Breast epithelium (tissue), 3 donors: ENCODE results near the gene CTTN.

Source experiments
- POLR2A ChIP-seq: fragments of 450-650 bp; IDR thresholded peaks from one replicate; pipeline ENCODE4 v1.6.1; 2016; ENCODE audit warnings: antibody characterized with exemption, mild to moderate bottlenecking, moderate library complexity
- POLR2AphosphoS5 ChIP-seq, 3 donors: sonication (generic); formaldehyde crosslinking; IDR thresholded peaks; one replicate each; pipeline ENCODE4 v1.6.1; 2017; ENCODE audit warnings: antibody characterized with exemption in 3 of 3
- TF ChIP-seq, protein P1 (sequence below), 3 donors: fragments of 450-650 bp; IDR thresholded peaks; one replicate each; pipeline ENCODE4 v1.5.1; 2016 to 2017; ENCODE audit warnings: antibody characterized with exemption in 3 of 3, mild to moderate bottlenecking in 3 of 3, moderate library complexity in 3 of 3

DNA sequence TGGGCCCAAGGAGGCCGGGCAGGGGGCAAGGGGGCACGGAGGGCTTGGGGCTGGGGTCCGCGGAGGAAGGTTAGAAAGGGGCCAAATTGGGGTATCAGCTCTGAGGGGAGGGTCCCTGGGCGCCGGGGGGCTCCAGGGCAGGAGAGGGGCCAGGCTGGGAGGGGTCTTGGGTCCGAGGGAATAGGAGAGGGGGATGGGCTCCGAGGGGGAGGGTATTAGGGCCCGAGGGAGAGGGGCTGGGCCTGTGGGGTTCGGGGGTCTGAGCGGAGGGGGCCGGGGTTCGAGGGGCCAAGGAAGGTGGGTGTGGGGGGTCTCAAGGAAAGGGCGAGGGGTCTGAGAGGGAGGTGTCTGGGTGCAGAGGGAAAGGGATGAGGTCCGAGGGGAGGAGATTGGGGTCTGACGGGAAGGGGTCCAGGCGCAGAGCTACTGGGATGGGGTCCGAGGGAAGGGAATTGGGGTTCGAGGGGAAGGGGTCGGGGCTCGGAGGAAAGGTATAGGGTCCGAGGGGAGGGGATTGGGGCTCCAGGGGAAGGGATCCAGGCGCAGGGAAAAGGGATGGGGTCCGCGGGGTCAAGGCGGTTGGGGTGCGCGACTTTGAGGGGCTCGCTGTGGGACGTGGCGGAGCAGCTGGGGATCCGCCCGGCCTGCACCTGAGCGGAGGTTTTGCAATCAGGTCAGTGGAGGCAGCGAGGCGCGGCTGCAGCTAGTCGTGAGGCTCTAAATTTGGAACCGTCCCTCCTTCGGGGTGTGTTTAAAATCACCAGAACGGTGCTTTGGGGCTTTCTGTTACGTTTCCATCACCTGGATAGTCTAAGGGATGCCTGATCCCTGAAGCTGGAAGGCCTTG is 728 bp downstream of the CTTN start:
- TF ChIP-seq POLR2A (no peak), POLR2AphosphoS5 (IDR thresholded peaks at IDR 0.05) (no peak)
- TF ChIP-seq, protein P1, sequence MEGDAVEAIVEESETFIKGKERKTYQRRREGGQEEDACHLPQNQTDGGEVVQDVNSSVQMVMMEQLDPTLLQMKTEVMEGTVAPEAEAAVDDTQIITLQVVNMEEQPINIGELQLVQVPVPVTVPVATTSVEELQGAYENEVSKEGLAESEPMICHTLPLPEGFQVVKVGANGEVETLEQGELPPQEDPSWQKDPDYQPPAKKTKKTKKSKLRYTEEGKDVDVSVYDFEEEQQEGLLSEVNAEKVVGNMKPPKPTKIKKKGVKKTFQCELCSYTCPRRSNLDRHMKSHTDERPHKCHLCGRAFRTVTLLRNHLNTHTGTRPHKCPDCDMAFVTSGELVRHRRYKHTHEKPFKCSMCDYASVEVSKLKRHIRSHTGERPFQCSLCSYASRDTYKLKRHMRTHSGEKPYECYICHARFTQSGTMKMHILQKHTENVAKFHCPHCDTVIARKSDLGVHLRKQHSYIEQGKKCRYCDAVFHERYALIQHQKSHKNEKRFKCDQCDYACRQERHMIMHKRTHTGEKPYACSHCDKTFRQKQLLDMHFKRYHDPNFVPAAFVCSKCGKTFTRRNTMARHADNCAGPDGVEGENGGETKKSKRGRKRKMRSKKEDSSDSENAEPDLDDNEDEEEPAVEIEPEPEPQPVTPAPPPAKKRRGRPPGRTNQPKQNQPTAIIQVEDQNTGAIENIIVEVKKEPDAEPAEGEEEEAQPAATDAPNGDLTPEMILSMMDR (IDR thresholded peaks at IDR 0.05) = no peak
